ENCODE measurements around the gene UPF3B.

GRCh38 chrX:119791437-119792231, 61.1 kb downstream of the UPF3B start, which contains the start of gene RPL39:
- TF ChIP-seq, protein P1, sequence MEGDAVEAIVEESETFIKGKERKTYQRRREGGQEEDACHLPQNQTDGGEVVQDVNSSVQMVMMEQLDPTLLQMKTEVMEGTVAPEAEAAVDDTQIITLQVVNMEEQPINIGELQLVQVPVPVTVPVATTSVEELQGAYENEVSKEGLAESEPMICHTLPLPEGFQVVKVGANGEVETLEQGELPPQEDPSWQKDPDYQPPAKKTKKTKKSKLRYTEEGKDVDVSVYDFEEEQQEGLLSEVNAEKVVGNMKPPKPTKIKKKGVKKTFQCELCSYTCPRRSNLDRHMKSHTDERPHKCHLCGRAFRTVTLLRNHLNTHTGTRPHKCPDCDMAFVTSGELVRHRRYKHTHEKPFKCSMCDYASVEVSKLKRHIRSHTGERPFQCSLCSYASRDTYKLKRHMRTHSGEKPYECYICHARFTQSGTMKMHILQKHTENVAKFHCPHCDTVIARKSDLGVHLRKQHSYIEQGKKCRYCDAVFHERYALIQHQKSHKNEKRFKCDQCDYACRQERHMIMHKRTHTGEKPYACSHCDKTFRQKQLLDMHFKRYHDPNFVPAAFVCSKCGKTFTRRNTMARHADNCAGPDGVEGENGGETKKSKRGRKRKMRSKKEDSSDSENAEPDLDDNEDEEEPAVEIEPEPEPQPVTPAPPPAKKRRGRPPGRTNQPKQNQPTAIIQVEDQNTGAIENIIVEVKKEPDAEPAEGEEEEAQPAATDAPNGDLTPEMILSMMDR (IDR thresholded peaks at IDR 0.05): no peak
- TF ChIP-seq POLR2AphosphoS5 (IDR thresholded peaks at IDR 0.05; ENCODE audit: insufficient read depth in 1 of 2, low read depth in 1 of 2) (peak; percentile 55 to 95), POLR2A (IDR thresholded peaks at IDR 0.05) (peak in 1 of 2 donors; percentile 53)

Data from vagina (tissue), 2 donors.